H1 (cell line): Measurements from ENCODE around the gene ZNF429.

Experiments
- ATF3 ChIP-seq: IDR thresholded peaks from 2 replicates; pipeline ENCODE4 v1.6.1; 2011; ENCODE audit warnings: low read depth, mild to moderate bottlenecking, low read length; ENCODE audit not compliant: insufficient read depth
- POLR2A ChIP-seq, 2 experiments: IDR thresholded peaks; 1 replicate in 1 of 2; 2 replicates in 1 of 2; pipeline ENCODE4 v1.6.1; 2011; ENCODE audit warnings: low read depth in 2 of 2, low read length in 2 of 2, mild to moderate bottlenecking in 2 of 2; ENCODE audit errors: control extremely low read depth in 1 of 2
- SAP30 ChIP-seq: fragments of 300-600 bp; sonication (generic); IDR thresholded peaks from 2 replicates; pipeline ENCODE4 v1.7.1; 2012; ENCODE audit warnings: low read length, moderate library complexity, mild to moderate bottlenecking, inconsistent platforms; ENCODE audit not compliant: insufficient read depth, insufficient replicate concordance
- SIN3A ChIP-seq, 2 experiments: IDR thresholded peaks in 1 of 2; conservative IDR thresholded peaks in 1 of 2; 2 replicates each; pipeline ENCODE4 v1.6.1; 2011 to 2012; ENCODE audit warnings: low read length in 2 of 2, improper control_type of control experiment in 1 of 2, low read depth in 1 of 2, mild to moderate bottlenecking in 1 of 2
- SRF ChIP-seq: IDR thresholded peaks from 2 replicates; pipeline ENCODE4 v1.6.1; 2011; ENCODE audit warnings: mild to moderate bottlenecking, low read depth, low read length, moderate library complexity
- TAF1 ChIP-seq: IDR thresholded peaks from 2 replicates; pipeline ENCODE4 v1.6.1; 2011; ENCODE audit warnings: mild to moderate bottlenecking, low read depth, low read length
- USF2 ChIP-seq: IDR thresholded peaks from 2 replicates; pipeline ENCODE4 v1.6.1; 2011; ENCODE audit warnings: low read length, improper control_type of control experiment
- TF ChIP-seq, protein P1 (sequence below), 3 experiments: IDR thresholded peaks; 1 replicate in 2 of 3; 2 replicates in 1 of 3; pipeline versions ENCODE4 v1.5.1 to v1.6.1; 2011; ENCODE audit warnings: low read length in 3 of 3, mild to moderate bottlenecking in 3 of 3, inconsistent platforms in 2 of 3, low read depth in 1 of 3, moderate library complexity in 1 of 3; ENCODE audit not compliant: insufficient read depth in 1 of 3; ENCODE audit errors: control extremely low read depth in 1 of 3

DNA sequence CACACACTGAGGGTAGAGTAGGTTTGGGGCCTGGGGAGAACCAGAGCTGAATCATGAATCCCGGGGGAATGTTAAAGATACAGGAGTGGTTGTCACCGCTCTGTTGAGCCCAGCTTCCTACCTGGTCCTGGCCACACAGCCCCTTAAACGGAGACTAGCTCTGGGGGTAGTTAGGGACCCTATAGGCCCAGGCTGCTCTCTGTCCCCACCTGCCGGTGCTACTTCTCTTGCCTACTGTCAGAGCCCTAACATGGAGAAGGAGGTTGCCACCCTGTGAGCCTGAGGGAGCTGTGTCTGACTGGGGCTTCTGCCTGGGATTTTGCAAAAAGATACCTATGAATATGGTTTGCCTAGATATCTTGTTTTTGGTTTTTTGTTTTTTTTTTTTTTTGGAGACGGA lies 36.6 kb upstream of the ZNF429 start:
- TF ChIP-seq POLR2A (IDR thresholded peaks at IDR 0.05; ENCODE audit: control extremely low read depth in 1 of 2, low read depth in 2 of 2, low read length in 2 of 2) (no peak), USF2 (no peak), ATF3 (no peak), SRF (no peak), SAP30 (no peak), TAF1 (no peak), SIN3A (conservative IDR thresholded peaks at IDR 0.05 in 1 of 2, IDR thresholded peaks at IDR 0.05 in 1 of 2; ENCODE audit: low read depth in 1 of 2, low read length in 2 of 2) (no peak)
- TF ChIP-seq, protein P1, sequence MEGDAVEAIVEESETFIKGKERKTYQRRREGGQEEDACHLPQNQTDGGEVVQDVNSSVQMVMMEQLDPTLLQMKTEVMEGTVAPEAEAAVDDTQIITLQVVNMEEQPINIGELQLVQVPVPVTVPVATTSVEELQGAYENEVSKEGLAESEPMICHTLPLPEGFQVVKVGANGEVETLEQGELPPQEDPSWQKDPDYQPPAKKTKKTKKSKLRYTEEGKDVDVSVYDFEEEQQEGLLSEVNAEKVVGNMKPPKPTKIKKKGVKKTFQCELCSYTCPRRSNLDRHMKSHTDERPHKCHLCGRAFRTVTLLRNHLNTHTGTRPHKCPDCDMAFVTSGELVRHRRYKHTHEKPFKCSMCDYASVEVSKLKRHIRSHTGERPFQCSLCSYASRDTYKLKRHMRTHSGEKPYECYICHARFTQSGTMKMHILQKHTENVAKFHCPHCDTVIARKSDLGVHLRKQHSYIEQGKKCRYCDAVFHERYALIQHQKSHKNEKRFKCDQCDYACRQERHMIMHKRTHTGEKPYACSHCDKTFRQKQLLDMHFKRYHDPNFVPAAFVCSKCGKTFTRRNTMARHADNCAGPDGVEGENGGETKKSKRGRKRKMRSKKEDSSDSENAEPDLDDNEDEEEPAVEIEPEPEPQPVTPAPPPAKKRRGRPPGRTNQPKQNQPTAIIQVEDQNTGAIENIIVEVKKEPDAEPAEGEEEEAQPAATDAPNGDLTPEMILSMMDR (IDR thresholded peaks at IDR 0.05; ENCODE audit: control extremely low read depth in 1 of 3, insufficient read depth in 1 of 3, low read depth in 1 of 3, low read length in 3 of 3): peak; percentile 43 to 51 (median 47)
